HG03565 (cell line): ENCODE results near the gene MID1IP1.
A peak's percentile ranks its signal among the peaks of the same experiment; 100 is the strongest.

Experiments
- ATAC-seq: cut with Tn5 transposase; IDR thresholded peaks from one replicate; pipeline ENCODE4 v1.9.1; 2021; ENCODE audit warnings: mild to moderate bottlenecking, moderate library complexity; ENCODE audit not compliant: unreplicated experiment

MID1IP1 gene, protein sequence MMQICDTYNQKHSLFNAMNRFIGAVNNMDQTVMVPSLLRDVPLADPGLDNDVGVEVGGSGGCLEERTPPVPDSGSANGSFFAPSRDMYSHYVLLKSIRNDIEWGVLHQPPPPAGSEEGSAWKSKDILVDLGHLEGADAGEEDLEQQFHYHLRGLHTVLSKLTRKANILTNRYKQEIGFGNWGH

DNA sequence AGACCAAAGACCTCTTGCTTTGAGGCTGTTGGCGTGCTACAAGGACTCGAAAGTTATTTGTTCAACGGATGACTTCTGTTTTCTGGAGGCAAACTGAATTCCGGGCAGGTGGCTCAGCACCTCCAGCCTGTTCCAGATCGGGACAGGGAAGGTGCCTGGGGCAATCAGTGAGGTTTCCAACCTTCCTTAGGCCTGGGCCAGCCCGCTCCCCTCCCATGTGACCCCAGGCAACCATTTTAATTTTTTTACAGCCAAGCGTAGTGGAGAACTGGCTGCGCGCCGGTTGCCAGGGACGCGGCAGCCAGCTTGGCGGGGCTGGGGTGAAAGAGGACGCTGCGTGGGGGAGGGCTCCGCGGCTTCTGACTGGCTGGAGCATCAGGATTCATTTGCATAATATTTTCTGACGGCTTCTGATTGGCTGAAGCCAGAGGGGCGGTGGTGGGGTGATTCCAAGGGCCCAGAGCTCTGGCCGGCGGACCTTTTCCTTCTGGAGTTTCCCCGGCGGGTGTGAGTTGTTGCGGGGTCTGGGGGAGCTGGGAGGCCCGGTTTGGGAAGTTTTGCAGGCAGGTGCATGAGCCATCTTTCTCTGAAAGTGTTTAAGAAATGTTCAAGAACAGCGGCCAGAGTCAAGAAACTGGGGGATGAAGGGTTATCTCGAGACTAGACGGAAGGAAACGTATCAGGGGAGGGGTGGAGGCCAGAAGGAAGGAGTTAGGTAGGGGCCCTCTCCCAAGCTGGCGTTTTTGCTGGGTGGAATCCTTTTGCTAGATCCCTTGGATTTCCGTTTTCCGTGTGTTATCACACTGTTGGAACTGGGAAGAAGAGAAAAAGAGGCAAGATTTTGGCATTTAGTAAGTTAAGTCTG, at the start of gene MID1IP1:
Gene MID1IP1 (plus strand): TSS at position 479 of the 865 bp plus-strand sequence. CDS start 3,488 bp downstream, outside the sequence.
- peak; percentile 31 for ATAC-seq

DNA sequence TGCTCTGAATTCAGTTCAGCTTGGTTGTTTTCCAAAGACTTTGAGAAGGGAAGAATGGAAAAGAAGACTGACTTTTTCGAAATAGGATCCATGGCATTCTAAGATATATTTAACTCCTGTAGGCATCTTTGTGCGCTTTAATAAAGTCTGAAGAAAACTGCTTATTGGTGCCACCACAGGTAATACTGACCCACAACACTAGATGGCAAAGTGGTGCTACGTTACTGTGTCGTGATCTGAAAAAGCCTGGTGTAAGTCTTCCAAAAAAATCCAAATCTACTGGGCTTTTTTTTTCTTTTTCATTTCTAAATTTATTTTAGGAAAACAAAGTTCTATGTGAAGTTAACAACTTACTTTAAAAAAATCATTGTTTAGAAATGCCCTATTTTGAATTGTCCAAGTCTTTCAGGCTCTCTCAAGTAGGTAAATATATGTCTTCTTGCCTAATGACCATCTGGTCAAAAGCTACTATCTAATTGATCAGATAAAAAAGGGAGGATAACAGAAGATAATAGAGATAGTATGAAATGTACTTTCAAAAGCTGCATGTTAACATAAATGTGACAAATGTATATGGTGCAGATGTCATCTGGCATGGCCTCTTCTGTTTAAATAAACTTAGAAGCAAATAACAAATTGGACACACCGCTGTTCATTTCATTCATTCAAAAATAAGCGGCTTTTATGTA, 47.0 kb upstream of the MID1IP1 start:
- no peak for ATAC-seq

DNA sequence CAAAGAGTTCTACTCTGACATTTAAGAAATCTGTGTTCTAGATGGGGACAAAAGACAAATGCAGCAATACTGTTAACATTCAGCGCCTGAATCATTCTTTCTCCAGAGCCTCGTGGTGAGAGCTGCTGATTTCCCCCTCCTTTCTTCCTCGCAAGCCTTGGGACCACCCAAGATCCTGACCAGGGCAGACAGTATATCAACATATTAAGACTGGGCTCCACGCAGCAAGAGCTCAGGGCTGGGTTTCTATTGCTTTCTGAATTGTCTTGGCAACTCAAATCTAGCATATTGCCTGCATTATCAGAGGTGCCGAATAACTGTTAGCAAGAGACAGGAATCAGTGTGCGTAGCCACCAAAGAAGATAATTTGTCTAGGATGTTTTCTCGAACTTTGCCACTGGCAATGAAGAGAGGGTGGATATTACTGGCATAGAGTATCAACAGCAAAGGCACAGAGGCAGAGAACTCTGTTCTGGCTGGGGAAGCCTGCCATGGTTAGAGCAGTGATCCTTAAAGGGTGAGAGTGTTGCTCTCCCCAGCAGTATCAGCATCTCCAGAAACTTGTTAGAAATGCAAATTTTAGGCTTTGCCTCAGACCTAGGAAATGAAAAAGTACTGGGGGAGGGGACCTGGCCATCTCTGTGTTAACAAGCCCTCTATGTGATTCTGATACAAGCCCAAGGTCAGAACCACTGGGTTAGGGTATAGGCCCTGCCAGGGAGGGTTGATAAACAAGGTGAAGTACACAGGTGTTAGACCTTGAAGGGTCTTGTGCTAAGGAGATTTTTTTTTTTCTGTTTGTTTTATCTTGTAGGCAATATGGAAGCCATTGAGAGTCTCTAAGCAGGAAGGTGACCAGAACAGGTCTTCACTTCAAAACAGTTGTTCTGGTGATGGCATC, 46.2 kb upstream of the MID1IP1 start:
- no peak for ATAC-seq

DNA sequence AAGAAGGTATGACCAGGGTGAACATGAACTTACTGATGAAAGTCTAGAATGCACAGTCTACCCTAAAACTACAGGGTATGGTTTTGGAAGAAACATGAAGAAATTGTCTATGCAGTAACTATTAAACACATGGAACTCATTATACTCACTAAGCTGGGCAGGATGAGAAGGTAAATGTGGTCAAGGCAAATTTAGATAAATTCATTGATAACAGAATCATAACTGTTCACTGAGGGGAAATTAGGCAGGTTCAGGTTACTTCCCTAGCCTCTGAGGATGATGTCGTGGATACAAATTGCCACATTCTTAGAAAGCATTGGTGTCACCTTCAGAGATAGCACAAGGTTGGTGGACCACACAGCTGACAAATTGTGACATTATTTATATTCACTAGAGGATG, 40.4 kb upstream of the MID1IP1 start:
- ATAC-seq: no peak

DNA sequence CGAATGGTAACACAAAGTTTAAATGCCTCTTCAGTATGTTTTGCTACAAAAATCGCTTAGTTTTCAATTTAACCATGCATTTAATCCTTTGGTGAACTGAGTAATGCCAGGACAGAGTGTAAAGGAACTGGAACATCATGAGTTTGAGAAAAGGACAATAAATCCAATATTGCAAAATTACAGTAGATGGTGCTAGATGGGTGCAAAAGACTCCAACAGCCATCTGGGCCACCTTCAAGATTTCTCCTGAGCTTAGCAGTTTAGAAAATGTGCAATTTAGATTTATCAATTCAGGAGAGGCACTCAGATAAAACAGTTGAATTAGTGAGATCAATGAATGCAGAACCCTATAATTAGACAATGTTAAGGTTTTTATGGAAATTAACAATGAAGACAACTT, 33.2 kb upstream of the MID1IP1 start:
- no peak for ATAC-seq

DNA sequence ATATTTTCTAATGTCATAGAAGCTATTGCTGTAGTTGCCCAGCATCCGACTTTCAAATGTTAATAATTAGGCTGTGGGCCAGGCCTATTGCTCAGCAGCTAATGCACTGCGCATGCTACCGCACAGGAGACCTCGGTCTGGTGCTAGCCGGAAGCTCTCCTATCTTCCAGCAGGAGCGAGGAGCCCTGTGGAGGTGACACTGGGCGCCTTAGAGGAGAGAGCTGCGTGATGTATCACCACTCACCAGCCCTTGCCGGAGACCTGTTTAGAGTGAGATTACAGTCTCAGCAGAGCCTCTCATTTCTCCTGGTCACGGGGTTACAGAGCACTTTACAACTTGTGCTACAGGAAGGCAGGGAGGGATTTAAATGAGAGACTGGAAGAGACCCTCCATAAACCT, 31.1 kb upstream of the MID1IP1 start:
- no peak for ATAC-seq

DNA sequence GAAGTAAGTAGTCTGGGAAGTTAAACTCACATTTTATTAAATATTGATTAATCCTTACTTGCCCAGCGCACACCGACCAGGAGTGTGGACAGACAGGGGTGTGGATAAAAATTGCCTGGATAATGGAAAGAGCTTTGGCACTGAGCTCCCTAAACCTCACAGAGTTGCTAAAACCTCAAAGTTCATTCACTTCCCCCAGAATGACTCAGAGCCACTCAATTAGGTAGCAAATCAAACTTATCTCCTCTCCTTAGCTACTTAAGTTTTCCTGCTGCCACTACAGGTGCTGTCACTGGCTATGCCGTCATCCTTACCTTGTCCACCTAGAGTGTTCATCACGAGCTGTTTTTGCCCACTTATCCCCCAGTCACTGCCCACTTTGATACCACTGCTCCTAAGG, 27.0 kb upstream of the MID1IP1 start:
- ATAC-seq: no peak

DNA sequence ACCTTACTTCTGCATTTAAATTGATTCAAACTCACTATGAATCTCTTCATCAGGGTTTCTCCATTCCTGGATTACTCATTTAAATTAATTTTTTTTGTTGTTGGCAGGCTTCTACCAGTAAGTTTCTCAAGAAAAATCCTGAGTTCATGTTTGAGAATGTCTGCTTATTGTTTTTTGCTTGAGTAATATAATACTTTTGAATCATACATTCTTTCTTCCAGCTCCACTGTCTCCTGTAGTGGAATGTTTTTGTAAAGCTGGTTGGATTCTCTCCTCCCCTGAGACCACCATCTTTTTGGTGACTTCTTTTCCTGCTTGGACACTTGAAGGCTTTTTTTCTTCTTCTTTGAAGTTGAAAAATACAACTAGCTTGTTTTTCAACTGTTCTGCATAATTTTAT, 4.3 kb upstream of the MID1IP1 start:
- ATAC-seq: no peak

DNA sequence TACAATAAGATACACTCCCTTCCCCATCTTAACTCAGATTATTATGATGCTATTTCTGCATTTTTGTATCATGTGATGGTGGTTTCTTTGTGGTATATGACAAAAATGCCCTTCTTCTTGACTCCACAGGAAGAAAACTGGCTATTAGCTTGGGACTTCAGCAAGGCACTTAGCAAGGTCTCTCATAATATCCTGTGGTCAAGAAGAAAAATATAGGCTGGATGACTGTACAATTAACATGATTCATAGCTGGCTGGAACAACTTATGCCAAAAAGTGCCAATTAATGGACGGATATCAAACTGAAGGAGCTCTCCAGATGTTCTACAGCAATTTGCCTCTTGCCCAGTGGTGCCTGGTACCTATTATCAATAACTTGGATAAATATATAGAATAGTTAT, 2.3 kb upstream of the MID1IP1 start:
- ATAC-seq: no peak

DNA sequence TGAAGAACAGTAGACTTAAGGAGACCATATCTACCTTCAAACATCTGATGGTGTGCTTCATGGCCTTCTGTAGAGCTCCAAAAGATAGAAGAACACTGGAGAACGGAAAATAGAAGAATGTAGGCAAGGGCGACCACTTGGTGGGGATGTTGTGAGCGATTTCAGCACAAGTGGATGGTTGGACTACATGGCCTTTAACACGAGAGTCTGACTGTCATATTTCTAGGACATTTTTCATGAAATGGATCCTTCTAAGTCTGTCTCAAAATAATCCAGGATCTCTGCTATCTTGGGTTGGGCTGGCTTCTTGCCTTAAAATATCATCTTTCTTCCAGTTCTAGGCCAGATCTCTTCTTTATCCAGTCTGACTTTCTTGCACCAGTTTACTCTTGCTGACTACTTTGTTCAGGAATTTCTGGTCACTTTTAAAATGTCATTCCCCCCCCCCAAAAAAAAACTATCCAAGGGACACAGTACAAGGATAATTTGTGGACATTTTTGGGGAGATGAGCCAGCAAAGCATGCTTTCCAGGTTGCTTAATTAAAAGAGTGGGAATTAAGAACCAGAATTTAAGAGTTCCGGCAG, 1.2 kb upstream of the MID1IP1 start:
- ATAC-seq: no peak

DNA sequence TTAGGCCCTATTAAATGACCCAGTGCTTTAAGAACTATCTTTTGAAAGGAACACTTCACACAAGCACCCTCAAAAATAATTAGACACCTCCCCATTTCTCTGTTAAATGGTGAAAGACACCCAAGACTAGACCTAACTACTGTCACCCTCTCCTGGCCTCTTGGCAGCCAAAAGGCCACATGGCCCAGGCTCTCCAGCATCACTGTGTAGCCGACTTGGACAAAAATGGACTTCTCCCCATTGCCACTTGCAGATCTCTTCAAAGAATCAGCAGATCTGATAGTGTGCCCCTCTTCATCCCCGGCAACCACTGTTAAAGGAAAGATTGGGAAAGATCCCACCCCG, 2.0 kb downstream of the MID1IP1 start:
- ATAC-seq: no peak

DNA sequence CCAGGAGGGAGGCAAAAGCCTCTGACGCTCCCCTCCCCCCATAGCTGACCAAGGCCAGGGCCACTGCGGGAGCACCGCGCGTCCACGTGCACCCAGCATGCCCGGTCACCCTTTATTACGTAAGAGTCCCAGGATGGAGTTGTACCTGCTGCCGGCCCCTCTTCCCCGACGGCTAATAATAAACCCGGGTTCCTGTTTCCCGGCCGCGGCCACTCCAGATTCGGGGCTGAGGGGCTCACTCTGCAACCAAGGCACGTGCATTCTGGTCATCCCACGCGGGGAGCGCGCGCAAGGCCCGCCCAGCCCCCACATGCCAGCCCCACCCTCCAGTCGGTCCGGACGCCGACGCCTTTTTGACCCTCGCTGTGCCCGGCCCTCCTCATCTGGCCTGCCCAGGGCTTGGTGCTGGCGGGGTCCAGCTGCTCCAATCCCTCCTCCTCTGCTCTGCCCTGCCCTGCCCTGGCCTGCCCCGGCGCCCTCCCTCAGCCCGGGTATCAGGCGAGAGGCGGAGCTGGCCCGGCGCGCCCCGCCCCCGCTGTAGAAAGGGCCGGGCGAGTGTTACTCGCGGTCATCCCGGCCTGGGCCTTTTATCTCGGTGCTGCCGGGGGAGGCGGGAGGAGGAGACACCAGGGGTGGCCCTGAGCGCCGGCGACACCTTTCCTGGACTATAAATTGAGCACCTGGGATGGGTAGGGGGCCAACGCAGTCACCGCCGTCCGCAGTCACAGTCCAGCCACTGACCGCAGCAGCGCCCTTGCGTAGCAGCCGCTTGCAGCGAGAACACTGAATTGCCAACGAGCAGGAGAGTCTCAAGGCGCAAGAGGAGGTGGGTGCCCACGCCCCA, 2.6 kb downstream of the MID1IP1 start:
- peak; percentile 44 for ATAC-seq

DNA sequence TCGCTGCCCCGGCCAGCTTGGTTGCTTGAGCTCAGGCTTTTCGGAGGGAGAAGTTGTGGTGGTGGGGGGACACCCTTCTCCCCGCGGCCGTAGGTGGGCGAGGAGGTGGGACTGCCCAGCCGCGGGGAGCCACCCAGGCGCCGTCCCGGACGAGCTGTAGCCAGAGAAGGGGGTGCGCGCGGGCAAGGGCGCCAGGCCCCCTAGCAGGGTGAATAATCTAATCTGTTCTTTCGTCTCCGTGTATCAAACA, 3.1 kb downstream of the MID1IP1 start:
- ATAC-seq: no peak

DNA sequence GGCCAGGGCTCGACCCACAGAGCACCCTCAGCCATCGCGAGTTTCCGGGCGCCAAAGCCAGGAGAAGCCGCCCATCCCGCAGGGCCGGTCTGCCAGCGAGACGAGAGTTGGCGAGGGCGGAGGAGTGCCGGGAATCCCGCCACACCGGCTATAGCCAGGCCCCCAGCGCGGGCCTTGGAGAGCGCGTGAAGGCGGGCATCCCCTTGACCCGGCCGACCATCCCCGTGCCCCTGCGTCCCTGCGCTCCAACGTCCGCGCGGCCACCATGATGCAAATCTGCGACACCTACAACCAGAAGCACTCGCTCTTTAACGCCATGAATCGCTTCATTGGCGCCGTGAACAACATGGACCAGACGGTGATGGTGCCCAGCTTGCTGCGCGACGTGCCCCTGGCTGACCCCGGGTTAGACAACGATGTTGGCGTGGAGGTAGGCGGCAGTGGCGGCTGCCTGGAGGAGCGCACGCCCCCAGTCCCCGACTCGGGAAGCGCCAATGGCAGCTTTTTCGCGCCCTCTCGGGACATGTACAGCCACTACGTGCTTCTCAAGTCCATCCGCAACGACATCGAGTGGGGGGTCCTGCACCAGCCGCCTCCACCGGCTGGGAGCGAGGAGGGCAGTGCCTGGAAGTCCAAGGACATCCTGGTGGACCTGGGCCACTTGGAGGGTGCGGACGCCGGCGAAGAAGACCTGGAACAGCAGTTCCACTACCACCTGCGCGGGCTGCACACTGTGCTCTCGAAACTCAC, 3.6 kb downstream of the MID1IP1 start:
- no peak for ATAC-seq

DNA sequence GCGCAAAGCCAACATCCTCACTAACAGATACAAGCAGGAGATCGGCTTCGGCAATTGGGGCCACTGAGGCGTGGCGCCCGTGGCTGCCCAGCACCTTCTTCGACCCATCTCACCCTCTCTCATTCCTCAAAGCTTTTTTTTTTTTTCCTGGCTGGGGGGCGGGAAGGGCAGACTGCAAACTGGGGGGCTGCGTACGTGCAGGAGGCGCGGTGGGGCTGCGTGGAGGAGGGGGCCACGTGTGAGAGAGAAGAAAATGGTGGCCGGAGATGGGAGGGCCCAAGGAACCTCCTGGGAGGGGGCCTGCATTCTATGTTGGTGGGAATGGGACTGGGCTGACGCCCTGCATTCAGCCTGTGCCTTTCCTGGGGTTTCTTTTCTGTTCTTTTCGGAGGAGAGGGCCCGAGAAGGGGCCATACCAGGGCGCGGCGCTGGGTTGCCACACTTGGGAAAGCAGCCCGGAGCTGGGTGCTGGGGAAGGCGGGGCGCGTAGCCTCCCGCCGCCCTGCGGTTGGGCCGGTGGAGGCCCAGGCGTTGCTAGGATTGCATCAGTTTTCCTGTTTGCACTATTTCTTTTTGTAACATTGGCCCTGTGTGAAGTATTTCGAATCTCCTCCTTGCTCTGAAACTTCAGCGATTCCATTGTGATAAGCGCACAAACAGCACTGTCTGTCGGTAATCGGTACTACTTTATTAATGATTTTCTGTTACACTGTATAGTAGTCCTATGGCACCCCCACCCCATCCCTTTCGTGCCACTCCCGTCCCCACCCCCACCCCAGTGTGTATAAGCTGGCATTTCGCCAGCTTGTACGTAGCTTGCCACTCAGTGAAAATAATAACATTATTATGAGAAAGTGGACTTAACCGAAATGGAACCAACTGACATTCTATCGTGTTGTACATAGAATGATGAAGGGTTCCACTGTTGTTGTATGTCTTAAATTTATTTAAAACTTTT, 4.5 kb downstream of the MID1IP1 start:
- ATAC-seq: peak; percentile 26

DNA sequence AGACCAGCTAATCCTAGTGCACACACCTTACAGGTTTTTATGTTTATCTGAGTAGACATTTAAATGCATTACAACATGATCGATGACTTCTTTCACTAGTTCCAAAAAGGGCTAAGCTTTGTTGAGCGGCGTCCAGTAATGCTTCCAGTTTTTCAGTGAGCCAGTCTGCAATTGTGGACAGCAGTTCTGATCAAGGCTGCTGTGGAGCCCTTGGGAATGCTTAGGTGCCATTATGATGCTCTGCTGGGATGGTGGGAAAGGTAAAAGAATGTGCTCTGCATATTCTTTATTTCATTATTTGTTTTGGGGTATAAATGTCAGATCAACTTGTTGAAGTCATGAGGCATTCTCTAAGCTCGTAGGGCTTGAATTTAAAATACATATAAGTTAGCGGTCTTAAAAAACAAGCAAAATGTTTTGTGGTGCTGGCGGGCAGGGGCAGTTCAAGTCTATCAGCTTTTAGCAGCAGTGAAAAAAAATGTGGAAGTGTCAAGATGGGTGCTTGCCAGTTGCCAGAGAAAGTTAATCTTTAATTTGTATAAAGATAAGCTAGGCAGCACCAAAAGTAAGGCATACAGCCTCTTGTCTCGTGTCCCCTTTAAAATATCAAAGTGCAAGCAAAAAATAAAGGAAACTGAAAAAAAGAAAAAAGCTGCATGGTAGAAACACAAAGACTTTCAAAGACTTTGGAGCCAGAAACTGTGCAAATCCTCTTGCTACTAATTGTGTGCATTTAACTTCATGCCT, 5.8 kb downstream of the MID1IP1 start:
- no peak for ATAC-seq

DNA sequence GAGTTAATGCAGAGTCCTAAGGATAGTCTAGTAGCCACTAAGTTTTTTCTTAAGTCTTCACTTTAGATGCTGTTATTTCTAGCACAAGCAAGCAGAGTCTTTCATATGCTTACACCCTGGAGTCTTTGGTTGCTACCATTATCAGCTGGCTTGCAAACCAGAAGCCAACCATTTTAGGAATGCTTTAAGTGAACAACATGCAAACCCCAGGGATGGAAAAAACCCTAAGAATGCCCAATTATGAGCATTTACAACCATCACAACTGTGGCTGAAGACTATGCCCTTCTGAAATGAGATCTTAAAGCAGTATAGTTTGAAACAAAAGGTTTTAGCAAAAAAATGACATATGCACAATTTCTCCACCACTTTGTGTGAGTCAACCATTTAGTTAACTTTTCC, 6.6 kb downstream of the MID1IP1 start:
- no peak for ATAC-seq
